CD4-positive, alpha-beta T cell treated with Interleukin-12 subunit alpha and Interleukin-12 subunit beta, for 1 hour (primary cell): Measurements from ENCODE around the gene MYO1D.
"Not testable (repeated sequence)": the region's sequence is repeated elsewhere in the genome, so short reads cannot be mapped to it uniquely, and the experiment has no call there.

ENCODE experiments used
- DNase-seq: peaks from one replicate; pipeline ENCODE4 v3.0.0-alpha.2; 2020

Gene MYO1D

GRCh38 chr17:32483451-32484019 lies 393.4 kb downstream of the MYO1D start:
- peak; percentile 65 for DNase-seq

- DNase-seq: no peak
These were observed 394.2 kb downstream of the MYO1D start for GRCh38 chr17:32482568-32483320.

GRCh38 chr17:32481193-32481592 lies 395.7 kb downstream of the MYO1D start:
- no peak for DNase-seq

GRCh38 chr17:32479074-32479617 lies 397.8 kb downstream of the MYO1D start:
- DNase-seq: no peak

GRCh38 chr17:32477220-32477619 lies 399.7 kb downstream of the MYO1D start:
- DNase-seq: no peak

- no peak for DNase-seq
These were observed 401.7 kb downstream of the MYO1D start for GRCh38 chr17:32475258-32475657.

- DNase-seq: no peak
These were observed 405.3 kb downstream of the MYO1D start for GRCh38 chr17:32471652-32472051.

- no peak for DNase-seq
These were observed 406.3 kb downstream of the MYO1D start for GRCh38 chr17:32470405-32471167.

GRCh38 chr17:32467949-32468348 lies 409.0 kb downstream of the MYO1D start:
- no peak for DNase-seq

- no peak for DNase-seq
These were observed 412.6 kb downstream of the MYO1D start for GRCh38 chr17:32464374-32464773.

GRCh38 chr17:32463304-32463703 lies 413.6 kb downstream of the MYO1D start:
- DNase-seq: no peak

GRCh38 chr17:32461853-32462617 lies 414.9 kb downstream of the MYO1D start:
- peak; percentile 77 for DNase-seq

- DNase-seq: no peak
These were observed 415.4 kb downstream of the MYO1D start for GRCh38 chr17:32461498-32461852.

GRCh38 chr17:32460054-32460453 lies 416.9 kb downstream of the MYO1D start:
- no peak for DNase-seq

GRCh38 chr17:32458371-32458770 lies 418.6 kb downstream of the MYO1D start:
- no peak for DNase-seq

- no peak for DNase-seq
These were observed 423.6 kb downstream of the MYO1D start for GRCh38 chr17:32453370-32453769.

- DNase-seq: no peak
These were observed 424.6 kb downstream of the MYO1D start for GRCh38 chr17:32452281-32452680.

GRCh38 chr17:32451879-32452278 lies 425.0 kb downstream of the MYO1D start:
- DNase-seq: no peak

- not testable (repeated sequence) for DNase-seq
These were observed 426.5 kb downstream of the MYO1D start for GRCh38 chr17:32450379-32450778.

GRCh38 chr17:32449963-32450362 lies 427.0 kb downstream of the MYO1D start:
- no peak for DNase-seq

GRCh38 chr17:32446949-32447348 lies 430.0 kb downstream of the MYO1D start:
- no peak for DNase-seq

GRCh38 chr17:32445971-32446370 lies 431.0 kb downstream of the MYO1D start:
- DNase-seq: no peak

GRCh38 chr17:32445497-32445896 lies 431.4 kb downstream of the MYO1D start:
- no peak for DNase-seq
